Neural cell (in vitro differentiated cells): ENCODE data around the gene SEZ6. TPM values are rescaled to one million over a fixed set of nuclear protein-coding genes. Genes with fewer than 3 reads are reported as not detected.

Source experiments
- H2AFZ ChIP-seq: fragments of 200-600, 300-800 bp; sonication (generic), shearing (Covaris generic); 2 replicates; pipeline ENCODE4 v1.6.0; 2014; ENCODE audit warnings: low read depth, mild to moderate bottlenecking, antibody characterized with exemption, low read length, moderate library complexity
- H3F3A ChIP-seq: fragments of 200-600 bp; shearing (Covaris generic); 2 replicates; pipeline ENCODE4 v1.6.1; 2016; ENCODE audit warnings: mild to moderate bottlenecking, moderate library complexity, mixed read lengths, antibody characterized with exemption, low read length; ENCODE audit not compliant: insufficient read depth, poor library complexity, severe bottlenecking
- H3K27ac ChIP-seq: fragments of 200-600, 300-800 bp; sonication (generic), shearing (Covaris generic); 2 replicates; pipeline ENCODE4 v1.5.1; 2014; ENCODE audit warnings: mild to moderate bottlenecking, low read length, moderate library complexity
- H3K27me3 ChIP-seq: fragments of 300-800, 200-600 bp; sonication (generic), shearing (Covaris generic); 2 replicates; pipeline ENCODE4 v1.6.0; 2014; ENCODE audit warnings: mild to moderate bottlenecking, low read depth, low read length, moderate library complexity; ENCODE audit not compliant: insufficient read depth
- H3K36me3 ChIP-seq: fragments of 300-800, 200-600 bp; sonication (generic), shearing (Covaris generic); 2 replicates; pipeline ENCODE4 v1.5.1; 2014; ENCODE audit warnings: mild to moderate bottlenecking, antibody characterized with exemption, low read length, moderate library complexity; ENCODE audit not compliant: insufficient read depth
- H3K4me2 ChIP-seq: fragments of 300-800, 200-600 bp; sonication (generic), shearing (Covaris generic); 2 replicates; pipeline ENCODE4 v1.6.0; 2014; ENCODE audit warnings: mild to moderate bottlenecking, low read length
- H3K4me3 ChIP-seq: fragments of 300-800, 200-600 bp; sonication (generic), shearing (Covaris generic); 2 replicates; pipeline ENCODE4 v1.5.1; 2014; ENCODE audit warnings: mild to moderate bottlenecking, low read length, moderate library complexity
- H3K79me2 ChIP-seq: fragments of 200-600 bp; shearing (Covaris generic); replicated peaks from 2 replicates; pipeline ENCODE4 v1.6.0; 2014; ENCODE audit warnings: mild to moderate bottlenecking, low read length, moderate library complexity; ENCODE audit not compliant: insufficient read depth
- H3K9ac ChIP-seq: fragments of 300-800, 200-600 bp; sonication (generic), shearing (Covaris generic); 2 replicates; pipeline ENCODE4 v1.6.1; 2016; ENCODE audit warnings: mild to moderate bottlenecking, low read length, mixed read lengths
- H3K9me2 ChIP-seq: fragments of 200-600 bp; shearing (Covaris generic); 2 replicates; pipeline ENCODE4 v1.6.1; 2016; ENCODE audit warnings: mild to moderate bottlenecking, low read length, mixed read lengths; ENCODE audit not compliant: insufficient read depth
- H3K9me3 ChIP-seq: fragments of 200-600, 300-800 bp; sonication (generic), shearing (Covaris generic); 2 replicates; pipeline ENCODE4 v1.6.1; 2016; ENCODE audit warnings: mild to moderate bottlenecking, mixed run types, low read length, moderate library complexity, mixed read lengths
- H4K20me1 ChIP-seq: fragments of 200-600 bp; shearing (Covaris generic); 2 replicates; pipeline ENCODE4 v1.6.1; 2016; ENCODE audit warnings: mild to moderate bottlenecking, mixed run types; ENCODE audit not compliant: insufficient read depth
- CTCF ChIP-seq: fragments of 450-650 bp; IDR thresholded peaks from 2 replicates; pipeline ENCODE4 v1.5.1; 2014; ENCODE audit warnings: antibody characterized with exemption, mild to moderate bottlenecking, moderate library complexity; ENCODE audit not compliant: poor library complexity, severe bottlenecking
- EP300 ChIP-seq: fragments of 450-650 bp; conservative IDR thresholded peaks from 2 replicates; pipeline ENCODE4 v1.6.1; 2014; ENCODE audit warnings: antibody characterized with exemption, mild to moderate bottlenecking, moderate library complexity; ENCODE audit not compliant: poor library complexity, severe bottlenecking
- EZH2 ChIP-seq: fragments of 200-600, 300-800 bp; shearing (Covaris generic), sonication (generic); IDR thresholded peaks from 2 replicates; pipeline ENCODE4 v1.6.1; 2014; ENCODE audit warnings: antibody characterized with exemption, low read length, borderline replicate concordance, mild to moderate bottlenecking; ENCODE audit not compliant: insufficient read depth, poor library complexity, severe bottlenecking
- MXI1 ChIP-seq: fragments of 450-650 bp; conservative IDR thresholded peaks from 2 replicates; pipeline ENCODE4 v1.6.1; 2014; ENCODE audit warnings: antibody characterized with exemption, mild to moderate bottlenecking; ENCODE audit not compliant: poor library complexity, severe bottlenecking
- POLR2AphosphoS5 ChIP-seq: IDR thresholded peaks from 2 replicates; pipeline ENCODE4 v1.6.1; 2012
- RAD21 ChIP-seq: fragments of 450-650 bp; conservative IDR thresholded peaks from 2 replicates; pipeline ENCODE4 v1.6.1; 2014; ENCODE audit warnings: antibody characterized with exemption, mild to moderate bottlenecking, moderate library complexity
- REST ChIP-seq: IDR thresholded peaks from 2 replicates; pipeline ENCODE4 v1.6.1; 2012; ENCODE audit warnings: borderline replicate concordance
- SMC3 ChIP-seq: fragments of 450-650 bp; conservative IDR thresholded peaks from 2 replicates; pipeline ENCODE4 v1.6.1; 2014; ENCODE audit warnings: antibody characterized with exemption, mild to moderate bottlenecking, moderate library complexity; ENCODE audit not compliant: poor library complexity
- TAF1 ChIP-seq: IDR thresholded peaks from 2 replicates; pipeline ENCODE4 v1.6.1; 2012; ENCODE audit warnings: low read depth
- polyA plus RNA-seq: library from polyadenylated mRNA; depleted of rRNA; stranded (reverse); fragments of >200 nt; gene quantifications from 2 replicates; pipeline ENCODE4 v1.2.3, GENCODE V29; 2014

Gene SEZ6
- polyA plus RNA-seq, 1 donor from 2014 or later, result 15.1 TPM

- H3K4me3 ChIP-seq, result no peak overlapping the region
- no peak overlapping the region for H3K4me2 ChIP-seq
- no peaks in the 10 kb centered on the region for H3K36me3 ChIP-seq
- no peak overlapping the region for H3K9ac ChIP-seq
- no peak overlapping the region for H2AFZ ChIP-seq
- no peaks in the 10 kb centered on the region for H3K9me2 ChIP-seq
- no peaks in the 10 kb centered on the region for H3K27me3 ChIP-seq
- no peak for TF ChIP-seq TAF1
- TF ChIP-seq CTCF, result no peak
- no peak for TF ChIP-seq EP300
- no peak for TF ChIP-seq SMC3
- TF ChIP-seq EZH2, result no peak
- no peak for TF ChIP-seq MXI1
- TF ChIP-seq POLR2AphosphoS5, result no peak
- TF ChIP-seq REST, result peak; percentile 28
- H3F3A ChIP-seq, result no peaks in the 10 kb centered on the region
- H3K9me3 ChIP-seq, result no peaks in the 10 kb centered on the region
- no peak overlapping the region for H3K27ac ChIP-seq
- no peaks in the 10 kb centered on the region for H4K20me1 ChIP-seq
- no peaks in the 10 kb centered on the region for H3K79me2 ChIP-seq
Observed at GRCh38 chr17:29024316-29024952, 18.6 kb upstream of the SEZ6 start.

- Histone ChIP-seq H2AFZ (no peak overlapping the region), H3K36me3 (no peaks in the 10 kb centered on the region), H3K4me3 (no peak overlapping the region), H3F3A (no peaks in the 10 kb centered on the region), H3K9me2 (no peaks in the 10 kb centered on the region), H3K27ac (no peak overlapping the region), H3K9ac (no peak overlapping the region), H3K9me3 (no peaks in the 10 kb centered on the region), H3K27me3 (no peaks in the 10 kb centered on the region), H4K20me1 (no peaks in the 10 kb centered on the region), H3K4me2 (no peak overlapping the region), H3K79me2 (no peaks in the 10 kb centered on the region)
- no peak for TF ChIP-seq RAD21
Observed at GRCh38 chr17:29022074-29022473, 16.2 kb upstream of the SEZ6 start.

GRCh38 chr17:29021226-29021625 lies 15.4 kb upstream of the SEZ6 start:
- H3F3A ChIP-seq, result no peaks in the 10 kb centered on the region
- H3K9me3 ChIP-seq, result no peaks in the 10 kb centered on the region
- no peak overlapping the region for H3K27ac ChIP-seq
- no peak overlapping the region for H3K4me3 ChIP-seq
- no peaks in the 10 kb centered on the region for H4K20me1 ChIP-seq
- H3K36me3 ChIP-seq, result no peaks in the 10 kb centered on the region
- H3K27me3 ChIP-seq, result no peaks in the 10 kb centered on the region
- H3K9ac ChIP-seq, result no peak overlapping the region
- no peaks in the 10 kb centered on the region for H3K9me2 ChIP-seq
- no peak overlapping the region for H2AFZ ChIP-seq
- H3K4me2 ChIP-seq, result no peak overlapping the region
- no peaks in the 10 kb centered on the region for H3K79me2 ChIP-seq
- TF ChIP-seq CTCF (no peak), EZH2 (no peak), RAD21 (no peak), EP300 (no peak), SMC3 (no peak), POLR2AphosphoS5 (no peak), TAF1 (no peak), MXI1 (no peak), REST (no peak)
